Measurements from ENCODE around the gene WAPL. TPM values are rescaled to one million over a fixed set of nuclear protein-coding genes. Genes with fewer than 3 reads are reported as not detected.

WAPL gene
- total and polyA plus RNA-seq, 2 of the 8 experiments (the other 6 are each of a cell fraction or from before 2014, with no cell fraction given), result 12.8 to 48.1 TPM

DNA sequence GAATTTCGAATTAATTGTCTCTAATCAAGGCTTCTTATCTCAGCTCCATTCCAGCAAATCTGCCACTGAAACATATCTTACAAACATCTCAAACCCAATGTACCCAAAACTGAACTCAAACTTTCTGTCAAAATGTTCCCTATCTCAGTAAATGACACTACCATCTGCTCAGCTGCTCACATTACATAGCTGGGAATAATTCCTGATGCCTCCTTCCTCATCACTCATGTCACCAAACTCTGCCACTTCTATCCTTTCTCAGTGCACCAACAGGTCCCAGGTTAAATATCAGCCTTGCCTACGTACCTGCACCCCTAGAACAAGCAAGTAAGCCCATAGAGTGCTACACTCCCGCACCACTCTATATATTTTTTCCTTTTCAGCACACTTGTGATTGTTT lies 12.4 kb downstream of the WAPL start:
- Histone ChIP-seq H4K5ac (ENCODE audit: insufficient read length, low read depth, low read length) (no peak overlapping the region), H3K4me1 (replicated peaks in 1 of 4; ENCODE audit: control insufficient read depth in 3 of 4, insufficient read depth in 4 of 4, low read length in 3 of 4) (peaks cover 0 to 6% (median 4%) of the 10 kb centered on the region in 4 experiments; a peak in 2 of 7 replicates), H3K56ac (replicated peaks; ENCODE audit: insufficient read length, low read depth, low read length) (no peak overlapping the region), H4K20me1 (replicated peaks in 1 of 2; ENCODE audit: control insufficient read depth in 1 of 2, insufficient read depth in 2 of 2, low read length in 2 of 2) (peaks cover 6 to 15% of the 10 kb centered on the region in 2 experiments), H3K18ac (ENCODE audit: extremely low read depth, low read length) (no peak overlapping the region), H4K91ac (replicated peaks; ENCODE audit: insufficient read length, low read length) (no peak overlapping the region), H4K8ac (ENCODE audit: extremely low read depth, insufficient read depth, low read length) (no peak overlapping the region), H2BK5ac (ENCODE audit: low read depth, low read length) (no peak overlapping the region), H2AK5ac (ENCODE audit: low read depth, low read length) (no peak overlapping the region), H2BK12ac (ENCODE audit: low read depth, low read length) (no peak overlapping the region), H3K9ac (replicated peaks in 1 of 4; ENCODE audit: extremely low read depth in 1 of 4, low read depth in 3 of 4, low read length in 3 of 4) (no peak overlapping the region), H2BK15ac (ENCODE audit: low read length) (no peak overlapping the region), H3K27me3 (replicated peaks in 1 of 4; ENCODE audit: control insufficient read depth in 3 of 4, extremely low read depth in 1 of 4, insufficient read depth in 3 of 4, low read length in 3 of 4) (no peaks in the 10 kb centered on the region), H2BK20ac (ENCODE audit: low read length) (no peak overlapping the region), H2BK120ac (replicated peaks; ENCODE audit: low read depth, low read length) (no peak overlapping the region), H3K36me3 (ENCODE audit: control insufficient read depth in 2 of 4, insufficient read depth in 4 of 4, low read length in 3 of 4) (peaks cover 0 to 4% (median 0%) of the 10 kb centered on the region in 4 experiments; a peak in 1 of 8 replicates), H3K14ac (ENCODE audit: insufficient read length) (no peak overlapping the region), H3K23ac (ENCODE audit: insufficient read length) (no peak overlapping the region), H2AFZ (ENCODE audit: low read length) (no peak overlapping the region), H3K79me2 (ENCODE audit: control insufficient read depth in 1 of 2, insufficient read depth in 2 of 2, low read length in 2 of 2) (peaks cover 8 to 91% of the 10 kb centered on the region in 2 experiments; a peak in 3 of 4 replicates), H3K9me3 (ENCODE audit: insufficient read depth in 2 of 2, low read depth in 1 of 2, low read length in 1 of 2) (no peaks in the 10 kb centered on the region), H3K4me3 (ENCODE audit: extremely low read depth in 1 of 4, insufficient read depth in 2 of 4, low read depth in 3 of 4, low read length in 4 of 4) (no peak overlapping the region), H3K4ac (replicated peaks; ENCODE audit: insufficient read length, low read depth, low read length) (no peak overlapping the region), H3K27ac (ENCODE audit: low read depth, low read length) (no peak overlapping the region), H3K23me2 (ENCODE audit: low read depth, low read length) (peaks cover 2% of the 10 kb centered on the region; the same call in 1 of the 2 replicates), H3K4me2 (ENCODE audit: insufficient read depth in 1 of 2, low read depth in 2 of 2, low read length in 2 of 2) (no peak overlapping the region), H3K79me1 (ENCODE audit: low read depth, low read length) (peaks cover 5% of the 10 kb centered on the region)
- ChIA-PET POLR2A (ENCODE audit: partially characterized antibody) (interaction anchor here (0.8 to 1.5 kb wide), 3 partner anchors 16 to 117 kb away, joined by 3 to 4 read pairs (median 3); no protein-coding TSS in a partner anchor), CTCF (ENCODE audit: partially characterized antibody) (interaction anchor here (1.0 to 2.2 kb wide), 2 partner anchors 46 to 76 kb away, joined by 3 to 9 read pairs; no protein-coding TSS in a partner anchor)
- DNase-seq (ENCODE audit: low read depth in 1 of 2, low spot score in 2 of 2) (no peak), FAIRE-seq (no peak)
- 83% methylated on average over 3 of the region's 3 CpGs; no CpG with 5 or more reads in 1 of the 2 experiments for WGBS, 2 experiments (ENCODE audit: extremely low coverage in 1 of 2, insufficient coverage in 1 of 2, insufficient read length in 1 of 2, insufficient replicate concordance in 2 of 2, low coverage in 1 of 2, low lambda C conversion rate in 2 of 2, missing lambda C conversion rate in 1 of 2)
- no peak for TF ChIP-seq ZNF274 (IDR thresholded peaks at IDR 0.05; ENCODE audit: borderline replicate concordance, extremely low read depth, low read length)
- no peak for TF ChIP-seq RNF2 (IDR thresholded peaks at IDR 0.05; ENCODE audit: borderline replicate concordance, low read depth, low read length, missing control alignments, poor library complexity, severe bottlenecking)
- TF ChIP-seq MAFK (IDR thresholded peaks at IDR 0.05; ENCODE audit: low read depth, low read length), result no peak
- TF ChIP-seq SP2 (IDR thresholded peaks at IDR 0.05; ENCODE audit: low read length), result no peak
- TF ChIP-seq SAP30 (IDR thresholded peaks at IDR 0.05; ENCODE audit: insufficient read depth, insufficient replicate concordance, low read length), result no peak
- no peak for TF ChIP-seq PHF8 (conservative IDR thresholded peaks at IDR 0.05; ENCODE audit: low read depth, low read length)
- no peak for TF ChIP-seq NANOG (IDR thresholded peaks at IDR 0.05; ENCODE audit: insufficient read depth, low read depth, low read length, poor library complexity, severe bottlenecking)
- no peak for TF ChIP-seq RBBP5 (IDR thresholded peaks at IDR 0.05; ENCODE audit: borderline replicate concordance, low read depth, low read length)
- no peak for TF ChIP-seq YY1 (IDR thresholded peaks at IDR 0.05; ENCODE audit: low read depth, low read length)
- no peak for TF ChIP-seq HDAC6 (IDR thresholded peaks at IDR 0.05; ENCODE audit: low read depth, low read length)
- TF ChIP-seq, protein P1, sequence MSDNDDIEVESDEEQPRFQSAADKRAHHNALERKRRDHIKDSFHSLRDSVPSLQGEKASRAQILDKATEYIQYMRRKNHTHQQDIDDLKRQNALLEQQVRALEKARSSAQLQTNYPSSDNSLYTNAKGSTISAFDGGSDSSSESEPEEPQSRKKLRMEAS (IDR thresholded peaks at IDR 0.05), result no peak
- no peak for TF ChIP-seq POLR2A (IDR thresholded peaks at IDR 0.05; ENCODE audit: control extremely low read depth in 1 of 2, low read depth in 2 of 2, low read length in 2 of 2)

All from H1 (cell line).